KMS-11 (cell line): ENCODE data around the gene TRRAP.

ENCODE experiments used
- H2AFZ ChIP-seq: fragments of 200-600 bp; sonication (generic); 2 replicates; pipeline ENCODE4 v1.6.1; 2016; ENCODE audit warnings: antibody characterized with exemption, mixed run types, low read depth
- H3K27ac ChIP-seq: fragments of 200-600 bp; sonication (generic); 2 replicates; pipeline ENCODE4 v1.6.1; 2016; ENCODE audit warnings: mild to moderate bottlenecking, mixed run types
- H3K27me3 ChIP-seq: fragments of 200-600 bp; sonication (generic); 2 replicates; pipeline ENCODE4 v1.6.1; 2017; ENCODE audit warnings: mild to moderate bottlenecking, low read depth, mixed run types, moderate library complexity; ENCODE audit not compliant: insufficient read depth
- H3K36me3 ChIP-seq: fragments of 200-600 bp; sonication (generic); 2 replicates; pipeline ENCODE4 v1.6.1; 2017; ENCODE audit warnings: mild to moderate bottlenecking, mixed run types; ENCODE audit not compliant: insufficient read depth
- H3K4me1 ChIP-seq: fragments of 200-600 bp; sonication (generic); 2 replicates; pipeline ENCODE4 v1.6.1; 2016; ENCODE audit warnings: mild to moderate bottlenecking, low read depth, mixed run types; ENCODE audit not compliant: poor library complexity, severe bottlenecking
- H3K4me2 ChIP-seq: fragments of 200-600 bp; sonication (generic); 2 replicates; pipeline ENCODE4 v1.7.0; 2016; ENCODE audit warnings: mild to moderate bottlenecking, mixed run types
- H3K4me3 ChIP-seq: fragments of 200-600 bp; sonication (generic); IDR thresholded peaks from 2 replicates; pipeline ENCODE4 v1.6.1; 2017; ENCODE audit warnings: low read depth, low read length, mixed read lengths; ENCODE audit not compliant: insufficient read depth
- H3K79me2 ChIP-seq: fragments of 200-600 bp; sonication (generic); 2 replicates; pipeline ENCODE4 v1.6.1; 2016; ENCODE audit warnings: low read depth, mixed run types; ENCODE audit not compliant: insufficient read depth
- H3K9ac ChIP-seq: fragments of 200-600 bp; sonication (generic); 2 replicates; pipeline ENCODE4 v1.6.1; 2016; ENCODE audit warnings: mild to moderate bottlenecking, mixed run types
- H4K20me1 ChIP-seq: fragments of 200-600 bp; sonication (generic); 2 replicates; pipeline ENCODE4 v1.6.1; 2016; ENCODE audit warnings: mild to moderate bottlenecking, mixed run types; ENCODE audit not compliant: insufficient read depth
- TF ChIP-seq, protein P1 (sequence below): fragments of 200-600 bp; sonication (generic); conservative IDR thresholded peaks from 2 replicates; pipeline ENCODE4 v1.6.1; 2017; ENCODE audit warnings: low read depth, mild to moderate bottlenecking, antibody characterized with exemption, low read length, moderate library complexity, mixed read lengths

TRRAP gene

DNA sequence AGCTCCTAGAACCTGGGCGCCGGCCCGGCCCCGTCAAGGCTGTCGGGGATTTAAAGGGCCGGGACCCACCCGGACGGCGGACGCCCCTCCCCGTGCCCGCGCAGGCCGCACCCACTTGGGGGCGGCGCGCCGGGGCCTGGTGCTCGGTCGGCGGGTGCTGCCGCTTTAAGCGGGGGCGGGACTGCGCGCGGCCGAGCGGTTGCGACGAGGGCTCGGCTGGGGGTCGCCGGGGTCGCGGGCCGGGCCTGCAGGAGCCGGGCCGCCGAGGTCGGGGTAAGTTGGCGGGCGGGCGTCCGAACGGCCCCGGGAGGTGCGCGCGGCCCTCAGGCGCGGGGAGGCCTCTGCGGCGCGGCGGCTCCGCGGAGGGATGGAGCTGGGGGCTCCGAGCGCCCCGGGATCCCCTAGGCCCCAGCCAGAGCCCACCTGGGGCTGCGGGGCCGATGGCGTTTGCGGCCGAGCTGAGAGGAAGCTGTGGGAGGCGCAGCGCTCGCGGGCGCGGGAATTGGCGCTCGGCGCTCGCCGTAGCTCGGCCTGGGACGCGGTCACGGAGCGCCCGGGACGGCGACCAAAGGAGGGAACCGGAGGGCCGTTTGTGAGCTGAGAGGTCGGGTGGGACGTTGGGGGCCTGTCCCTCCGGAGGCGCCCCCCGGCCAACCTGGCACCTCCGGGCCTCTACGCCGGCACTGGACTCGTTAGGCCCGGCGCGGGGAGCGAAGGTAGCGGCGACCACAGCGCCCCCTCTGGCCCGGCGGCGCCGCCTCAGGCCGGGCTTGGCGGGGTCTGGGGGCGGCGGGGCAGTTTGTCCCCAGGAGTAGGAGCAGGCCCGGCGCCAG is at the start of gene TRRAP:
Gene TRRAP, plus strand, starts transcription at position 168 of the 833 bp plus-strand sequence. CDS start 2,619 bp downstream, outside the sequence.
- TF ChIP-seq, protein P1, sequence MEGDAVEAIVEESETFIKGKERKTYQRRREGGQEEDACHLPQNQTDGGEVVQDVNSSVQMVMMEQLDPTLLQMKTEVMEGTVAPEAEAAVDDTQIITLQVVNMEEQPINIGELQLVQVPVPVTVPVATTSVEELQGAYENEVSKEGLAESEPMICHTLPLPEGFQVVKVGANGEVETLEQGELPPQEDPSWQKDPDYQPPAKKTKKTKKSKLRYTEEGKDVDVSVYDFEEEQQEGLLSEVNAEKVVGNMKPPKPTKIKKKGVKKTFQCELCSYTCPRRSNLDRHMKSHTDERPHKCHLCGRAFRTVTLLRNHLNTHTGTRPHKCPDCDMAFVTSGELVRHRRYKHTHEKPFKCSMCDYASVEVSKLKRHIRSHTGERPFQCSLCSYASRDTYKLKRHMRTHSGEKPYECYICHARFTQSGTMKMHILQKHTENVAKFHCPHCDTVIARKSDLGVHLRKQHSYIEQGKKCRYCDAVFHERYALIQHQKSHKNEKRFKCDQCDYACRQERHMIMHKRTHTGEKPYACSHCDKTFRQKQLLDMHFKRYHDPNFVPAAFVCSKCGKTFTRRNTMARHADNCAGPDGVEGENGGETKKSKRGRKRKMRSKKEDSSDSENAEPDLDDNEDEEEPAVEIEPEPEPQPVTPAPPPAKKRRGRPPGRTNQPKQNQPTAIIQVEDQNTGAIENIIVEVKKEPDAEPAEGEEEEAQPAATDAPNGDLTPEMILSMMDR = no peak
- Histone ChIP-seq H3K27ac (peak within 1 kb of the TSS; percentile 92), H3K4me3 (no peak within 1 kb of the TSS), H3K27me3 (no peaks in the 10 kb centered on the region), H3K4me1 (peaks cover 33% of the 10 kb centered on the region), H3K36me3 (peaks cover 4% of the 10 kb centered on the region; the same call in 1 of the 2 replicates), H3K79me2 (peaks cover 30% of the 10 kb centered on the region), H4K20me1 (no peaks in the 10 kb centered on the region), H3K4me2 (peak within 1 kb of the TSS; percentile 93), H2AFZ (peak within 1 kb of the TSS; percentile 70), H3K9ac (peak within 1 kb of the TSS; percentile 79)

DNA sequence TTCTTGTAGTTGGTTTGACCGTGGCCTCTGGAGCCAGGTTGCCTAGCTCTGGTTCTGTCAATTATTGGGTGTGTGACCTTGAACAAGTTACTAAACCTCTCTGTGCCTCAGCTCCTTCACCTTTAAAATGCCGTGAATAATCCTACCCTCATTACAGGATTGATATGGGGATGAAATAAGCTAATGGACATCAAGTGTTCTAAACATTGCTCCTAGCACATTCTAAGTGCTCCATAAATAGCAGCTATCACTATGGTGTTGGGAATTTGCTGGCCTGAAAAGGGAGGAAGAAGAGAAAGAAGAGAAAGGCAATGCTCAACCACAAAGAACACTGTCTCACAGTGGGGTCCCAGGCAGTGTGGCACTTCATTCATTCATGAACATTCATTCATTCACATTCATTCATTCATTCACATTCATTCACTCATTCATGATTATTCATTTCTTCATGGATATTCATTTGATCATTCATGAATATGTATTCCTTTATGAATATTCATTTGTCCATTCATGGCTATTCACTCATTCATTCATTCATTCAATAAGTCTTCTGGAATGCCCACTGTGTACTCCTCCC is 47.3 kb upstream of the TRRAP start:
- Histone ChIP-seq H2AFZ (no peak overlapping the region), H3K27ac (no peak overlapping the region), H3K27me3 (no peaks in the 10 kb centered on the region; the same call in 1 of the 2 replicates), H3K9ac (no peak overlapping the region), H3K4me2 (no peak overlapping the region), H4K20me1 (no peaks in the 10 kb centered on the region), H3K79me2 (no peaks in the 10 kb centered on the region), H3K36me3 (no peaks in the 10 kb centered on the region), H3K4me1 (no peaks in the 10 kb centered on the region), H3K4me3 (no peak overlapping the region)
- TF ChIP-seq, protein P1 = no peak

DNA sequence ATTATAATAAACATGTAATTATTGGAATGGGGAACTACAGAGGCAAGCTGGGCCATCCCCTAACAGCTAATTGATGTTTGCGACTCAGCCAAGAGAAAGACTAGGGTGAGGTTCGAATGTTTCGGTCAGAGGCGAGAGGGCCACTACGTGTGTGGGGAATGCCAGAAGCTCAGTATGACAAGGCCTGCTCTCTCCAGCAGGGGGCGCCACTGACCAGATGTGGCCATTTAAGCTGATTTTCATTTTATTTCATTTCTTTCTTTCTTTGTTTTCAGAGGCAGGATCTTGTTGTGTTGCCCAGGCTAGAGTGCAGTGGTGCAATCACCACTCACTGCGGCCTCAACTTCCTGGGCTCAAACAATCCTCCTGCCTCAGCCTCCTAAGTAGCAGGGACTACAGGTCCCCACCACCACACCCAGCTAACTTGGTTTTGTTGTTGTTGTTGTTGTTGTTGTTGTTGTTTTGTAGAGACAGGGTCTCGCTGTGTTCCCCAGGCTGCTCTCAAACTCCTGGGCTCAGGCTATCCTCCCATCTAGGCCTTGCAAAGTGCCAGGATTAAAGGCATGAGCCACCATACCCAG is 46.6 kb upstream of the TRRAP start:
- Histone ChIP-seq H3K36me3 (no peaks in the 10 kb centered on the region), H3K9ac (no peak overlapping the region), H3K4me1 (no peaks in the 10 kb centered on the region), H3K27me3 (no peaks in the 10 kb centered on the region; the same call in 1 of the 2 replicates), H4K20me1 (no peaks in the 10 kb centered on the region), H3K79me2 (no peaks in the 10 kb centered on the region), H3K4me3 (no peak overlapping the region), H3K27ac (no peak overlapping the region), H2AFZ (no peak overlapping the region), H3K4me2 (no peak overlapping the region)
- TF ChIP-seq, protein P1 = peak; percentile 76

- H2AFZ ChIP-seq = no peak overlapping the region
- no peak overlapping the region for H3K9ac ChIP-seq
- no peak overlapping the region for H3K4me2 ChIP-seq
- H3K27ac ChIP-seq = no peak overlapping the region
- no peaks in the 10 kb centered on the region for H3K4me1 ChIP-seq
- H4K20me1 ChIP-seq = no peaks in the 10 kb centered on the region
- H3K4me3 ChIP-seq = no peak overlapping the region
- H3K36me3 ChIP-seq = no peaks in the 10 kb centered on the region
- H3K27me3 ChIP-seq = no peaks in the 10 kb centered on the region; the same call in 1 of the 2 replicates
- no peaks in the 10 kb centered on the region for H3K79me2 ChIP-seq
- TF ChIP-seq, protein P1 = no peak
These were observed 45.3 kb upstream of the TRRAP start for GRCh38 chr7:98833022-98833421.
